HepG2 (cell line): ENCODE results near the gene NKD2.

Experiments
- ATF2 ChIP-seq: sonication (generic); formaldehyde crosslinking; IDR thresholded peaks from 2 replicates; pipeline ENCODE4 v1.4.0; 2020; ENCODE audit warnings: missing genetic modification reagents
- EP300 ChIP-seq, 3 experiments: sonication (generic) in 1 of 3; formaldehyde crosslinking in 1 of 3; IDR thresholded peaks; 2 replicates each; pipeline versions ENCODE4 v1.5.1 to v1.6.1; 2011 to 2020; ENCODE audit warnings: low read depth in 2 of 3, low read length in 2 of 3, borderline replicate concordance in 1 of 3, improper control_type of control experiment in 1 of 3, mild to moderate bottlenecking in 1 of 3, missing genetic modification reagents in 1 of 3, moderate library complexity in 1 of 3
- FOSL1 ChIP-seq: sonication (generic); formaldehyde crosslinking; IDR thresholded peaks from 2 replicates; pipeline ENCODE4 v1.9.0; 2021; ENCODE audit warnings: missing genetic modification reagents, borderline replicate concordance
- HDAC6 ChIP-seq: fragments of 200-600 bp; sonication (generic); IDR thresholded peaks from 2 replicates; pipeline ENCODE4 v1.7.0; 2017; ENCODE audit warnings: mild to moderate bottlenecking, antibody characterized with exemption, low read length, low read depth
- MTF2 ChIP-seq: sonication (generic); formaldehyde crosslinking; IDR thresholded peaks from 2 replicates; pipeline ENCODE4 v1.5.0; 2020; ENCODE audit warnings: missing genetic modification reagents, borderline replicate concordance
- RELA ChIP-seq: sonication (generic); formaldehyde crosslinking; IDR thresholded peaks from 2 replicates; pipeline ENCODE4 v1.4.0; 2020; ENCODE audit warnings: missing genetic modification reagents
- ZNF547 ChIP-seq: sonication (generic); formaldehyde crosslinking; IDR thresholded peaks from 2 replicates; pipeline ENCODE4 v1.5.1; 2020; ENCODE audit warnings: mild to moderate bottlenecking, missing genetic modification reagents
- ZNF609 ChIP-seq: sonication (generic); formaldehyde crosslinking; IDR thresholded peaks from 2 replicates; pipeline ENCODE4 v1.4.0; 2020; ENCODE audit warnings: mild to moderate bottlenecking, missing genetic modification reagents, borderline replicate concordance
- TF ChIP-seq, protein P1 (sequence below): sonication (generic); formaldehyde crosslinking; IDR thresholded peaks from 2 replicates; pipeline ENCODE4 v1.9.0; 2021; ENCODE audit warnings: missing genetic modification reagents, borderline replicate concordance

DNA sequence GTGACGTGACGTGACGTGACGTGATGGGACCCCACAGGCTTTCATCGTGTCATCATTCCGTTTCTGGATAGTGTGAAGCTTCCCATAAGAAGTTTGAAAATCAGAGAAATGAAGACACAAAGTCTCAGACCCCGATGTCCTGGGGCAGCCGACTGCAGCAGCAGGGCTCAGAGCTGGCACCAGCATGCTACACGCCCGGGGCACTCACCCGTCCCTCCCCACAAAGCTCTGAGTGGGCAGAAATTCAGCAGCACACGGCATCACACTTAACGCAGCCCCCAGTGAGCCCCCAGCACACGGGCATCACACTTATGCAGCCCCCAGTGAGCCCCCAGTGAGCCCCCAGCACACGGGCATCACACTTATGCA lies 61.1 kb downstream of the NKD2 start:
- TF ChIP-seq RELA (CRISPR knock-in tag) = no peak
- no peak for TF ChIP-seq MTF2 (CRISPR knock-in tag)
- TF ChIP-seq ZNF609 (CRISPR knock-in tag) = no peak
- no peak for TF ChIP-seq FOSL1 (CRISPR knock-in tag)
- TF ChIP-seq, protein P1, sequence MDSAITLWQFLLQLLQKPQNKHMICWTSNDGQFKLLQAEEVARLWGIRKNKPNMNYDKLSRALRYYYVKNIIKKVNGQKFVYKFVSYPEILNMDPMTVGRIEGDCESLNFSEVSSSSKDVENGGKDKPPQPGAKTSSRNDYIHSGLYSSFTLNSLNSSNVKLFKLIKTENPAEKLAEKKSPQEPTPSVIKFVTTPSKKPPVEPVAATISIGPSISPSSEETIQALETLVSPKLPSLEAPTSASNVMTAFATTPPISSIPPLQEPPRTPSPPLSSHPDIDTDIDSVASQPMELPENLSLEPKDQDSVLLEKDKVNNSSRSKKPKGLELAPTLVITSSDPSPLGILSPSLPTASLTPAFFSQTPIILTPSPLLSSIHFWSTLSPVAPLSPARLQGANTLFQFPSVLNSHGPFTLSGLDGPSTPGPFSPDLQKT (CRISPR knock-in tag) = no peak
- TF ChIP-seq HDAC6 = no peak
- TF ChIP-seq ATF2 (CRISPR knock-in tag) = no peak
- no peak for TF ChIP-seq EP300 (IDR thresholded peaks at IDR 0.05; ENCODE audit: low read depth in 2 of 2, low read length in 2 of 2)
- no peak for TF ChIP-seq EP300 (CRISPR knock-in tag; IDR thresholded peaks at IDR 0.05; ENCODE audit: borderline replicate concordance)
- no peak for TF ChIP-seq ZNF547 (CRISPR knock-in tag)
